Activated CD8-positive, alpha-beta T cell treated with anti-CD3 and anti-CD28 coated beads for 36 hours (primary cell): ENCODE data around the gene MDM1. TPM values are rescaled to one million over a fixed set of nuclear protein-coding genes. Genes with fewer than 3 reads are reported as not detected.

Experiments used
- ATAC-seq: fragments of 200-7000 bp; cut with Tn5 transposase; one replicate; pipeline ENCODE4 v1.10.0; 2021; ENCODE audit warnings: mild to moderate bottlenecking, moderate library complexity
- CTCF ChIA-PET: fragments of 350-600 bp; sonication (Branson Sonifier 250); formaldehyde crosslinking; loops from one replicate; lab custom pipeline; 2021; ENCODE audit warnings: antibody characterized with exemption; lab: Charles Lee
- POLR2A ChIA-PET: fragments of 350-600 bp; sonication (Branson Sonifier 250); formaldehyde crosslinking; loops from one replicate; lab custom pipeline; 2021; ENCODE audit warnings: antibody characterized with exemption; lab: Charles Lee
- DNase-seq: peaks from one replicate; pipeline ENCODE4 v3.0.0-alpha.2; 2020
- H3K27ac Mint-ChIP-seq: one replicate; pipeline ENCODE4 v1.8.0; 2021; ENCODE audit warnings: mild to moderate bottlenecking, mixed read lengths
- H3K27me3 Mint-ChIP-seq: one replicate; pipeline ENCODE4 v1.8.0; 2021; ENCODE audit warnings: mixed read lengths
- H3K36me3 Mint-ChIP-seq: one replicate; pipeline ENCODE4 v1.8.0; 2021; ENCODE audit warnings: low read depth, mixed read lengths
- H3K4me1 Mint-ChIP-seq: one replicate; pipeline ENCODE4 v1.8.0; 2021; ENCODE audit warnings: low read depth, mixed read lengths
- H3K4me3 Mint-ChIP-seq: one replicate; pipeline ENCODE4 v1.8.0; 2021; ENCODE audit warnings: mild to moderate bottlenecking, moderate library complexity, mixed read lengths
- H3K9me3 Mint-ChIP-seq: one replicate; pipeline ENCODE4 v1.8.0; 2021; ENCODE audit warnings: mixed read lengths
- CTCF ChIP-seq: fragments of 200-600 bp; IDR thresholded peaks from one replicate; pipeline ENCODE4 v1.8.0; 2022; ENCODE audit warnings: antibody characterized with exemption, mild to moderate bottlenecking
- intact Hi-C: fragments of 100-400 bp; cut with micrococcal nuclease; formaldehyde crosslinking; loops from one replicate; pipeline ENCODE4 v1.10.0; 2022
- total RNA-seq, 2 experiments: library from RNA; stranded (reverse); gene quantifications; one replicate each; pipeline ENCODE4 v1.2.3, GENCODE V29; 2021

The MDM1 gene
- total RNA-seq, 2 experiments from 2014 or later = 15.4 to 17.9 TPM

GRCh38 chr12:68345763-68346162 lies 13.6 kb upstream of the MDM1 start:
- POLR2A ChIA-PET = no interaction called here

GRCh38 chr12:68344126-68344525 lies 12.0 kb upstream of the MDM1 start:
- DNase-seq (no peak), ATAC-seq (no peak)
- Mint-ChIP-seq H3K4me1 (peaks cover 11% of the 10 kb centered on the region), H3K27ac (no peak overlapping the region), H3K4me3 (no peak overlapping the region), H3K36me3 (no peaks in the 10 kb centered on the region), H3K9me3 (no peaks in the 10 kb centered on the region), H3K27me3 (no peaks in the 10 kb centered on the region)
- ChIA-PET POLR2A (interaction anchor here (0.6 to 1.2 kb wide), 2 partner anchors 26 to 276 kb away, joined by 3 read pairs; no protein-coding TSS in a partner anchor), CTCF (no interaction called here)
- intact Hi-C loops = no loop called here
- TF ChIP-seq CTCF = no peak

More at GRCh38 chr12:68345763-68346162, 13.6 kb upstream of the MDM1 start:
- Mint-ChIP-seq H3K4me3 (no peak overlapping the region), H3K27ac (no peak overlapping the region), H3K9me3 (no peaks in the 10 kb centered on the region), H3K36me3 (no peaks in the 10 kb centered on the region), H3K4me1 (peaks cover 11% of the 10 kb centered on the region), H3K27me3 (no peaks in the 10 kb centered on the region)
- intact Hi-C loops = no loop called here
- ATAC-seq (no peak), DNase-seq (no peak)
- no peak for TF ChIP-seq CTCF
- CTCF ChIA-PET = no interaction called here

GRCh38 chr12:68342966-68343365 lies 10.8 kb upstream of the MDM1 start:
- CTCF ChIA-PET = interaction anchor here (0.7 to 3.4 kb wide), 6 partner anchors 8 to 165 kb away, joined by 3 to 12 read pairs (median 4); partner anchors contain the start of gene MDM1

GRCh38 chr12:68341822-68342221 lies 9.7 kb upstream of the MDM1 start:
- Mint-ChIP-seq H3K4me1 (peaks cover 8% of the 10 kb centered on the region), H3K27ac (no peak overlapping the region), H3K36me3 (no peaks in the 10 kb centered on the region), H3K27me3 (no peaks in the 10 kb centered on the region), H3K4me3 (no peak overlapping the region), H3K9me3 (no peaks in the 10 kb centered on the region)
- TF ChIP-seq CTCF = no peak
- no peak for ATAC-seq
- intact Hi-C loops = no loop called here
- DNase-seq = no peak
- POLR2A ChIA-PET = interaction anchor here (0.6 to 1.2 kb wide), 2 partner anchors 64 to 285 kb away, joined by 3 read pairs; no protein-coding TSS in a partner anchor
- CTCF ChIA-PET = interaction anchor here (3.4 kb wide), 1 partner anchor 11 kb away, joined by 12 read pairs; the partner anchor contains the start of gene MDM1

More at GRCh38 chr12:68342966-68343365, 10.8 kb upstream of the MDM1 start:
- no peaks in the 10 kb centered on the region for H3K27me3 Mint-ChIP-seq
- TF ChIP-seq CTCF = no peak
- intact Hi-C loops = no loop called here
- H3K36me3 Mint-ChIP-seq = no peaks in the 10 kb centered on the region
- peaks cover 11% of the 10 kb centered on the region for H3K4me1 Mint-ChIP-seq
- no peak overlapping the region for H3K27ac Mint-ChIP-seq
- no peak for DNase-seq
- no peaks in the 10 kb centered on the region for H3K9me3 Mint-ChIP-seq
- POLR2A ChIA-PET = interaction anchor here (1.0 to 1.2 kb wide), 2 partner anchors 65 to 274 kb away, joined by 3 to 4 read pairs; no protein-coding TSS in a partner anchor
- no peak for ATAC-seq
- no peak overlapping the region for H3K4me3 Mint-ChIP-seq

GRCh38 chr12:68340404-68341270 lies 8.5 kb upstream of the MDM1 start:
- Mint-ChIP-seq H3K4me3 (no peak overlapping the region), H3K27ac (no peak overlapping the region), H3K4me1 (peaks cover 1% of the 10 kb centered on the region), H3K9me3 (no peaks in the 10 kb centered on the region), H3K36me3 (no peaks in the 10 kb centered on the region), H3K27me3 (no peaks in the 10 kb centered on the region)
- POLR2A ChIA-PET = no interaction called here
- intact Hi-C loops = no loop called here
- ATAC-seq (no peak), DNase-seq (no peak)
- CTCF ChIA-PET = interaction anchor here (0.7 to 3.4 kb wide), 2 partner anchors 9 to 23 kb away, joined by 3 to 12 read pairs; partner anchors contain the start of gene MDM1
- TF ChIP-seq CTCF = no peak
